Kidney capillary endothelial cell (primary cell): Measurements from ENCODE around the gene CPN2.

Experiments
- DNase-seq: peaks from one replicate; pipeline ENCODE4 v3.0.0-alpha.2; 2018; ENCODE audit warnings: low spot score

Gene CPN2

GRCh38 chr3:194293546-194294198, 57.5 kb downstream of the CPN2 start:
- DNase-seq: no peak

DNA sequence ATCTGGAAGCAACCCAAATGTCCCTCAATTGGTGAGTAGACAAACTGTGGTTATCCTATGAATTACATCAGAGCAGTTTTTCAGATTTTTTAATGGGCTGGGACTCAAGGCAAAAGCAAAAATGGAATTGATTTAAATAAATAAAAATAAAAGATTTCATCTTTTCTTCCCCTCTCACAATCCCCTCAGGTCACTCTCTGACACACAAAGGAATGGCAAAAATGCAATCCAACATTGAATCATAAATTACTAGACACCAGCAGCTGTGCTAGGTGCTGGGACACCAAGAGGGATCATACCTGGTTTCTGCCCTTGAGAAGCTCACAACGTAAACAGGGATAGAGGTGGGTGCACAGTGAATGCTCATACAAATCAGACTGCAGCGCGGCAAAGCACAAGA, 58.8 kb downstream of the CPN2 start:
- no peak for DNase-seq
